HepG2 (cell line): ENCODE results near the gene ENO2. TPM values are rescaled to one million over a fixed set of nuclear protein-coding genes. Genes with fewer than 3 reads are reported as not detected.
A peak's percentile ranks its signal among the peaks of the same experiment; 100 is the strongest.

Experiments
- ELF3 ChIP-seq: IDR thresholded peaks from 2 replicates; pipeline ENCODE4 v1.6.1; 2016; ENCODE audit warnings: missing genetic modification reagents, missing compliant biosample characterization
- ESRRA ChIP-seq: sonication (generic); formaldehyde crosslinking; IDR thresholded peaks from 2 replicates; pipeline ENCODE4 v1.5.1; 2020; ENCODE audit warnings: mild to moderate bottlenecking, low read depth, missing genetic modification reagents
- SMAD3 ChIP-seq: sonication (generic); formaldehyde crosslinking; IDR thresholded peaks from 2 replicates; pipeline ENCODE4 v1.4.0; 2020; ENCODE audit warnings: missing genetic modification reagents
- TBP ChIP-seq: sonication (generic); formaldehyde crosslinking; IDR thresholded peaks from 2 replicates; pipeline ENCODE4 v1.5.0; 2020; ENCODE audit warnings: missing genetic modification reagents
- ZBTB8A ChIP-seq: sonication (generic); formaldehyde crosslinking; IDR thresholded peaks from 2 replicates; pipeline ENCODE4 v1.4.0; 2020; ENCODE audit warnings: mild to moderate bottlenecking, low read depth, missing genetic modification reagents, borderline replicate concordance
- ZNF354B ChIP-seq: sonication (generic); formaldehyde crosslinking; IDR thresholded peaks from 2 replicates; pipeline ENCODE4 v1.8.0; 2022; ENCODE audit warnings: mild to moderate bottlenecking, missing genetic modification reagents
- ZNF572 ChIP-seq: sonication (generic); formaldehyde crosslinking; IDR thresholded peaks from 2 replicates; pipeline ENCODE4 v1.5.1; 2020; ENCODE audit warnings: mild to moderate bottlenecking, missing genetic modification reagents
- ZNF746 ChIP-seq: sonication (generic); formaldehyde crosslinking; IDR thresholded peaks from 2 replicates; pipeline ENCODE4 v1.8.0; 2022; ENCODE audit warnings: mild to moderate bottlenecking, missing genetic modification reagents
- polyA plus RNA-seq, 8 experiments: library from polyadenylated mRNA; depleted of rRNA in 3 of 8; stranded (reverse) in 7 of 8; unstranded in 1 of 8; fragments of >200 nt; fragmentation: Illumina TruSeq in 4 of 8; extraction: Trizol in 4 of 8; gene quantifications; 2 replicates each; pipeline versions ENCODE4 v1.2.1 to v1.2.3, GENCODE V29; 2011 to 2016; ENCODE audit warnings: low read depth in 4 of 8, missing spikeins in 1 of 8, mixed read lengths in 1 of 8; ENCODE audit not compliant: insufficient read depth in 1 of 8
- total RNA-seq, 5 experiments: library from RNA; depleted of rRNA; stranded (reverse); fragments of >200 nt; fragmentation: Illumina TruSeq; extraction: Trizol; gene quantifications; 2 replicates each; pipeline ENCODE4 v1.2.3, GENCODE V29; 2016; ENCODE audit warnings: low read depth in 1 of 5
- TF ChIP-seq, protein P1 (sequence below): sonication (generic); formaldehyde crosslinking; IDR thresholded peaks from 2 replicates; pipeline ENCODE4 v1.8.0; 2022; ENCODE audit warnings: mild to moderate bottlenecking, missing genetic modification reagents; ENCODE audit not compliant: insufficient replicate concordance
- TF ChIP-seq, protein P2 (sequence below): sonication (generic); formaldehyde crosslinking; IDR thresholded peaks from 2 replicates; pipeline ENCODE4 v1.8.1; 2023; ENCODE audit warnings: mild to moderate bottlenecking, missing genetic modification reagents
- TF ChIP-seq, protein P3 (sequence below): sonication (generic); formaldehyde crosslinking; conservative IDR thresholded peaks from 2 replicates; pipeline ENCODE4 v1.5.0; 2020; ENCODE audit warnings: missing genetic modification reagents

ENO2 gene
- total and polyA plus RNA-seq, 2 of the 13 experiments (the other 11 are each of a cell fraction or from before 2014, with no cell fraction given) = 19.3 to 136 TPM

DNA sequence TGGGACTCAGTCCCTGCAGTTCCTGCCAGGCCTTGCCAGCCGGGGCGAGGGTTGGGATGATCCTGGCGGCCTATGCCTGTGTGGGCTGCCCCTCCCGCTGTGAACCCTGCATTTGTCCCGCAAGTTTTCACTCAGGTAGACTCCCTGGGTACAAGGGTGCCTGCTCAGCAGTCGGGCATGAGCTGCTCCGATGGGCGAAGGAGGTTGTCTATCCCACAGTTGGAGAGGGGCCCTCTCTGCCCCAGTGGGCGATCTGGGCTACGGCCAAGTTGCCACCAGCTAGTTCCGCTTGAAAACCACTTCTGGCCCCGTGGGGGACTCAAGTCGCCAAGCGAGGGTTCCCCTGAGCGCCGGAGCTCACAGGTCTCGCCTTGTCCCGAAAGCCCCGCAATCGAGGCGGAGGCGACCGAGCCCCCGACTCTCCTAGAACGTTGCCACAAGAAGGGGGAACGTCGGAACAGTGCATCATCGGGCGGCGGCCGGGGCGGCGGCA, 47.4 kb upstream of the ENO2 start (continued):
- TF ChIP-seq ZNF354B = no peak
- TF ChIP-seq, protein P1, sequence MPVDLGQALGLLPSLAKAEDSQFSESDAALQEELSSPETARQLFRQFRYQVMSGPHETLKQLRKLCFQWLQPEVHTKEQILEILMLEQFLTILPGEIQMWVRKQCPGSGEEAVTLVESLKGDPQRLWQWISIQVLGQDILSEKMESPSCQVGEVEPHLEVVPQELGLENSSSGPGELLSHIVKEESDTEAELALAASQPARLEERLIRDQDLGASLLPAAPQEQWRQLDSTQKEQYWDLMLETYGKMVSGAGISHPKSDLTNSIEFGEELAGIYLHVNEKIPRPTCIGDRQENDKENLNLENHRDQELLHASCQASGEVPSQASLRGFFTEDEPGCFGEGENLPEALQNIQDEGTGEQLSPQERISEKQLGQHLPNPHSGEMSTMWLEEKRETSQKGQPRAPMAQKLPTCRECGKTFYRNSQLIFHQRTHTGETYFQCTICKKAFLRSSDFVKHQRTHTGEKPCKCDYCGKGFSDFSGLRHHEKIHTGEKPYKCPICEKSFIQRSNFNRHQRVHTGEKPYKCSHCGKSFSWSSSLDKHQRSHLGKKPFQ (CRISPR knock-in tag) = no peak
- TF ChIP-seq TBP = no peak
- TF ChIP-seq ELF3 (CRISPR knock-in tag) = 0 out of 2 replicates have a peak, but pooled peaks have one; percentile 4
- 0 out of 2 replicates have a peak, but pooled peaks have one; percentile 16 for TF ChIP-seq ZNF746 (CRISPR knock-in tag)
- peak; percentile 2; the same call in 1 of the 2 replicates for TF ChIP-seq ZBTB8A
- TF ChIP-seq SMAD3 (CRISPR knock-in tag) = 0 out of 2 replicates have a peak, but pooled peaks have one; percentile 6
- 0 out of 2 replicates have a peak, but pooled peaks have one; percentile 36 for TF ChIP-seq ZNF572
- TF ChIP-seq, protein P2, sequence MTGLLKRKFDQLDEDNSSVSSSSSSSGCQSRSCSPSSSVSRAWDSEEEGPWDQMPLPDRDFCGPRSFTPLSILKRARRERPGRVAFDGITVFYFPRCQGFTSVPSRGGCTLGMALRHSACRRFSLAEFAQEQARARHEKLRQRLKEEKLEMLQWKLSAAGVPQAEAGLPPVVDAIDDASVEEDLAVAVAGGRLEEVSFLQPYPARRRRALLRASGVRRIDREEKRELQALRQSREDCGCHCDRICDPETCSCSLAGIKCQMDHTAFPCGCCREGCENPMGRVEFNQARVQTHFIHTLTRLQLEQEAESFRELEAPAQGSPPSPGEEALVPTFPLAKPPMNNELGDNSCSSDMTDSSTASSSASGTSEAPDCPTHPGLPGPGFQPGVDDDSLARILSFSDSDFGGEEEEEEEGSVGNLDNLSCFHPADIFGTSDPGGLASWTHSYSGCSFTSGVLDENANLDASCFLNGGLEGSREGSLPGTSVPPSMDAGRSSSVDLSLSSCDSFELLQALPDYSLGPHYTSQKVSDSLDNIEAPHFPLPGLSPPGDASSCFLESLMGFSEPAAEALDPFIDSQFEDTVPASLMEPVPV (CRISPR knock-in tag) = peak; percentile 32; the same call in 1 of the 2 replicates
- TF ChIP-seq ESRRA (CRISPR knock-in tag) = 0 out of 2 replicates have a peak, but pooled peaks have one; percentile 6
- TF ChIP-seq, protein P3, sequence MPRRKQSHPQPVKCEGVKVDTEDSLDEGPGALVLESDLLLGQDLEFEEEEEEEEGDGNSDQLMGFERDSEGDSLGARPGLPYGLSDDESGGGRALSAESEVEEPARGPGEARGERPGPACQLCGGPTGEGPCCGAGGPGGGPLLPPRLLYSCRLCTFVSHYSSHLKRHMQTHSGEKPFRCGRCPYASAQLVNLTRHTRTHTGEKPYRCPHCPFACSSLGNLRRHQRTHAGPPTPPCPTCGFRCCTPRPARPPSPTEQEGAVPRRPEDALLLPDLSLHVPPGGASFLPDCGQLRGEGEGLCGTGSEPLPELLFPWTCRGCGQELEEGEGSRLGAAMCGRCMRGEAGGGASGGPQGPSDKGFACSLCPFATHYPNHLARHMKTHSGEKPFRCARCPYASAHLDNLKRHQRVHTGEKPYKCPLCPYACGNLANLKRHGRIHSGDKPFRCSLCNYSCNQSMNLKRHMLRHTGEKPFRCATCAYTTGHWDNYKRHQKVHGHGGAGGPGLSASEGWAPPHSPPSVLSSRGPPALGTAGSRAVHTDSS (CRISPR knock-in tag) = 0 out of 2 replicates have a peak, but pooled peaks have one; percentile 22
